Neural crest cell (in vitro differentiated cells): Measurements from ENCODE around the gene STRN3. TPM values are rescaled to one million over a fixed set of nuclear protein-coding genes. Genes with fewer than 3 reads are reported as not detected.
"Not testable (repeated sequence)": the region's sequence is repeated elsewhere in the genome, so short reads cannot be mapped to it uniquely, and the experiment has no call there.

ENCODE experiments used
- DNase-seq: peaks from one replicate; pipeline ENCODE4 v3.0.0; 2021; ENCODE audit warnings: low read depth, mixed read lengths, low spot score
- H3K27ac Mint-ChIP-seq: one replicate; pipeline ENCODE4 v1.8.0; 2021; ENCODE audit warnings: mild to moderate bottlenecking, mixed read lengths; ENCODE audit not compliant: unreplicated experiment
- H3K27me3 Mint-ChIP-seq: 2 replicates; pipeline ENCODE4 v1.8.0; 2021; ENCODE audit warnings: low read depth, mild to moderate bottlenecking, mixed read lengths
- H3K36me3 Mint-ChIP-seq: 2 replicates; pipeline ENCODE4 v1.8.0; 2021; ENCODE audit warnings: low read depth, mild to moderate bottlenecking, mixed read lengths
- H3K4me1 Mint-ChIP-seq: 2 replicates; pipeline ENCODE4 v1.8.0; 2021; ENCODE audit warnings: mixed read lengths
- H3K4me3 Mint-ChIP-seq: one replicate; pipeline ENCODE4 v1.8.0; 2021; ENCODE audit warnings: mild to moderate bottlenecking, mixed read lengths
- H3K9me3 Mint-ChIP-seq: 2 replicates; pipeline ENCODE4 v1.8.0; 2021; ENCODE audit warnings: mixed read lengths
- total RNA-seq: library from RNA; stranded (reverse); gene quantifications from 2 replicates; pipeline ENCODE4 v1.2.1, GENCODE V29; 2021
- TF ChIP-seq, protein P1 (sequence below): fragments of 200-600 bp; sonication (generic); conservative IDR thresholded peaks from 2 replicates; pipeline ENCODE4 v1.5.0; 2021; ENCODE audit warnings: antibody characterized with exemption, mild to moderate bottlenecking

STRN3 gene
- total RNA-seq, 1 donor from 2014 or later, result 37.8 TPM

GRCh38 chr14:31018057-31018645, 8.0 kb downstream of the STRN3 start:
- no peak for DNase-seq
- H3K9me3 Mint-ChIP-seq, result no peaks in the 10 kb centered on the region

GRCh38 chr14:31013841-31014240, 12.3 kb downstream of the STRN3 start:
- no peaks in the 10 kb centered on the region for H3K27me3 Mint-ChIP-seq
- H3K9me3 Mint-ChIP-seq, result peaks cover 3% of the 10 kb centered on the region
- H3K27ac Mint-ChIP-seq, result no peak overlapping the region
- TF ChIP-seq, protein P1, sequence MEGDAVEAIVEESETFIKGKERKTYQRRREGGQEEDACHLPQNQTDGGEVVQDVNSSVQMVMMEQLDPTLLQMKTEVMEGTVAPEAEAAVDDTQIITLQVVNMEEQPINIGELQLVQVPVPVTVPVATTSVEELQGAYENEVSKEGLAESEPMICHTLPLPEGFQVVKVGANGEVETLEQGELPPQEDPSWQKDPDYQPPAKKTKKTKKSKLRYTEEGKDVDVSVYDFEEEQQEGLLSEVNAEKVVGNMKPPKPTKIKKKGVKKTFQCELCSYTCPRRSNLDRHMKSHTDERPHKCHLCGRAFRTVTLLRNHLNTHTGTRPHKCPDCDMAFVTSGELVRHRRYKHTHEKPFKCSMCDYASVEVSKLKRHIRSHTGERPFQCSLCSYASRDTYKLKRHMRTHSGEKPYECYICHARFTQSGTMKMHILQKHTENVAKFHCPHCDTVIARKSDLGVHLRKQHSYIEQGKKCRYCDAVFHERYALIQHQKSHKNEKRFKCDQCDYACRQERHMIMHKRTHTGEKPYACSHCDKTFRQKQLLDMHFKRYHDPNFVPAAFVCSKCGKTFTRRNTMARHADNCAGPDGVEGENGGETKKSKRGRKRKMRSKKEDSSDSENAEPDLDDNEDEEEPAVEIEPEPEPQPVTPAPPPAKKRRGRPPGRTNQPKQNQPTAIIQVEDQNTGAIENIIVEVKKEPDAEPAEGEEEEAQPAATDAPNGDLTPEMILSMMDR, result no peak
- H3K4me3 Mint-ChIP-seq, result no peak overlapping the region
- H3K36me3 Mint-ChIP-seq, result peaks cover 7% of the 10 kb centered on the region
- DNase-seq, result no peak
- peaks cover 3% of the 10 kb centered on the region for H3K4me1 Mint-ChIP-seq

More at GRCh38 chr14:31018057-31018645, 8.0 kb downstream of the STRN3 start:
- Mint-ChIP-seq H3K27ac (no peak overlapping the region), H3K27me3 (no peaks in the 10 kb centered on the region), H3K36me3 (peaks cover 7% of the 10 kb centered on the region), H3K4me3 (no peak overlapping the region), H3K4me1 (peaks cover 21% of the 10 kb centered on the region)
- TF ChIP-seq, protein P1, result no peak

- H3K9me3 Mint-ChIP-seq, result peaks cover 3% of the 10 kb centered on the region
- no peak for DNase-seq
- H3K4me1 Mint-ChIP-seq, result no peaks in the 10 kb centered on the region
- peaks cover 7% of the 10 kb centered on the region for H3K36me3 Mint-ChIP-seq
- H3K27ac Mint-ChIP-seq, result no peak overlapping the region
- no peak overlapping the region for H3K4me3 Mint-ChIP-seq
- TF ChIP-seq, protein P1, result no peak
- no peaks in the 10 kb centered on the region for H3K27me3 Mint-ChIP-seq
Measured at GRCh38 chr14:31010935-31011334, 15.2 kb downstream of the STRN3 start.

DNA sequence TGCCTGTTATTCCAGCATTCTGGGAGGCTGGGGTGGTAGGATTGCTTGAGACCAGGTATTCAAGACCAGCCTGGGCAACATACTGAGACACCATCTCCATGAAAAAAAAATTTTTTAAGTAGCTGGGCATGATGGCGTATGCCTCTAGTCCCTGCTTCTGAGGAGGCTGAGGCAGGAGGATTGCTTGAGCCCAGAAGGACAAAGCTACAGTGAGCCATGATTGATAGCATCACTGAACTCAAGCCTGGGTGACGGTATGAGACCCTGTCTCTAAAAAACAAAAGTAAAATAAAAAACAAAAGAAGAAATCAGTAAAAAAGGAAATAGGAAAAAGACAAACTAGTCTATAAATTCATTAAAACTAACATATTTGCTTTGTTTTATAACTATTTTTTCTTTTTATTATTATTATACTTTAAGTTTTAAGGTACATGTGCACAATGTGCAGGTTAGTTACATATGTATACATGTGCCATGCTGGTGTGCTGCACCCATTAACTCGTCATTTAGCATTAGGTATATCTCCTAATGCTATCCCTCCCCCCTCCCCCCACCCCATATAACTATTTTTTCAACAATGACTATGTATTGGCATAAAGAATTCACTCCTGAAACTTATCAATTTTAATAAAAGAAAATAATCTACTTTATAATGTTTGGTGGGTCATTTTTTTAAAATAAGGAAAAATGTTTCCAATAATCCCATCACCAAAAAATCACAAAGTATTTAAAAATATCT, 16.2 kb downstream of the STRN3 start:
- Mint-ChIP-seq H3K27ac (no peak overlapping the region), H3K4me1 (no peaks in the 10 kb centered on the region)

DNA sequence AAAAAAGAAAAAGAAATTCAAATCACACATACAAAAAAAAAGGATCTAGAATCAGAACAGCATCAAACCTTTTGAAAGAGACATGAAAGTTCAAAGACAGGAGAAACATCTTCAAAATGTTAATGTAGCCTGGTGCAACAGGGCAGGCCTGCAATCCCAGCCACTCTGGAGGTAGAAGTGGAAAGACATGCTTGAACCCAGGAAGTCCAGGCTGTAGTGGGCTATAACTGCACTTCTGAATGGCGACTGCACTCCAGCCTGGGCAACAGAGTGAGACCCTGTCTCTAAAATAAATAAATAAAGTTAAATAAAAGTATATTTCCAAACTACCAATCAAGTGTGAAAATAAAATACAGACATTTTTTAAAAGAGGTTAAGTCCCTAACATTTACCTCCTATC, 19.5 kb downstream of the STRN3 start:
- H3K4me1 Mint-ChIP-seq, result no peaks in the 10 kb centered on the region
- peaks cover 9% of the 10 kb centered on the region for H3K36me3 Mint-ChIP-seq
- peaks cover 2% of the 10 kb centered on the region for H3K9me3 Mint-ChIP-seq
- H3K4me3 Mint-ChIP-seq, result no peak overlapping the region
- H3K27ac Mint-ChIP-seq, result no peak overlapping the region
- TF ChIP-seq, protein P1, result no peak
- no peak for DNase-seq
- no peaks in the 10 kb centered on the region for H3K27me3 Mint-ChIP-seq

More for the DNA sequence above, 16.2 kb downstream of the STRN3 start:
- Mint-ChIP-seq H3K9me3 (peaks cover 3% of the 10 kb centered on the region), H3K27me3 (no peaks in the 10 kb centered on the region), H3K36me3 (peaks cover 7% of the 10 kb centered on the region), H3K4me3 (no peak overlapping the region)
- no peak for DNase-seq
- TF ChIP-seq, protein P1, result no peak

GRCh38 chr14:31004007-31004406, 22.2 kb downstream of the STRN3 start:
- H3K4me3 Mint-ChIP-seq, H3K4me1 Mint-ChIP-seq, H3K27me3 Mint-ChIP-seq, DNase-seq, H3K27ac Mint-ChIP-seq: not testable (repeated sequence)
- H3K36me3 Mint-ChIP-seq, result peaks cover 31% of the 10 kb centered on the region
- peaks cover 10% of the 10 kb centered on the region for H3K9me3 Mint-ChIP-seq
